GM19023 (cell line): ENCODE data around the gene SMIM9.
"Not testable (repeated sequence)": the region's sequence is repeated elsewhere in the genome, so short reads cannot be mapped to it uniquely, and the experiment has no call there.

Experiments used
- ATAC-seq: cut with Tn5 transposase; IDR thresholded peaks from one replicate; pipeline ENCODE4 v1.9.1; 2021; ENCODE audit warnings: mild to moderate bottlenecking, moderate library complexity; ENCODE audit not compliant: unreplicated experiment

The SMIM9 gene

DNA sequence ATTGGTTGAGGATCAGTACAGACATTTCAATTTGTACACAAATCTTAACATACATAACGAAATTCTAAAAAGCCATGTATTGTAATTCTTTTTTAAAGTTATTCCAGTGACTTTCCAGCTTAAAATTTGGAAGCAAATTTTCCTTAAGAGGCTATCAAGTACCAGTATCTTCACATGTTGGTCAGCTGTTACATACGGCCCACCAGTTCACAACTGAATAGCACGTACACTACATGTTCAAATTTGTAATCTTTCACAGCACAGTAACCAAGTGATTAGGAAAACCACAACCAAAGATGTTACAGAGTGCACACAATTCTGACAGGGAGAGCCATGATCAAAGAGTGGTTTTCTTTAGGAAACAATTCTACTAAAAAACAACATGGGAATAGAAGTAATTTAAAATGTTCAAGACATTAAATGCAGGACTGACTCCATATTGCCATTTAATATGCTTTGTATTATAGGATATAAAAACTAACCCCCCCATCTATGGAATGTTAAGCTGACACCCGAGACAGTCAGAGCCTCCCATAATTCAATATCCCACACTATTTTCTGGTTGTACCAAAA, 18.1 kb downstream of the SMIM9 start:
- ATAC-seq: not testable (repeated sequence)

DNA sequence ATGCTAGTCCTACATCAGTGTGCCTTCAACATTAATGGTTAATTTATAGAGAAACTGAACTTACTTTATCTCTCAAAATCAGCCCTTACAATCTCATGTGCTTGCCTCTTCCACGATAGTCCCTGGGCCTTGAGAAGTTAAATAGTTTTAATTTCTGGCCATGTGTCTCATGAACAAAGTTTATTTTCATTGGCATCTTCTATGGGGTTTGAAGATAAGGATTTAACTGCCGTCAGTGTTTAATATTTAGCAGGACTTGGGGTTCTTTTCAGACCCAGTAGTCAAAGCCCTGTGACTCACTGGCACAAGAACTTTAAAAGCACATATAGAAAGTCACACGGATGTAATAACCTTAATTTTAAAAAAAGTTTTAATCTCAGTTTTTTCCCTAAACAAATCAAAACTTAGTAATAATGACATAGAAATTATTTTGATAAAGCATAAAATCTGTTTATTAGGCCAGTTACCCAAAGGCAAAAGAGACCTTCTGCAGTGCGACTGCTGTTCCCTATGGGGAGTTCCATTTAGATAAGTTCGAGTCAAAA, 19.1 kb downstream of the SMIM9 start:
- no peak for ATAC-seq

GRCh38 chrX:154813801-154814200, 20.7 kb downstream of the SMIM9 start:
- ATAC-seq: no peak

DNA sequence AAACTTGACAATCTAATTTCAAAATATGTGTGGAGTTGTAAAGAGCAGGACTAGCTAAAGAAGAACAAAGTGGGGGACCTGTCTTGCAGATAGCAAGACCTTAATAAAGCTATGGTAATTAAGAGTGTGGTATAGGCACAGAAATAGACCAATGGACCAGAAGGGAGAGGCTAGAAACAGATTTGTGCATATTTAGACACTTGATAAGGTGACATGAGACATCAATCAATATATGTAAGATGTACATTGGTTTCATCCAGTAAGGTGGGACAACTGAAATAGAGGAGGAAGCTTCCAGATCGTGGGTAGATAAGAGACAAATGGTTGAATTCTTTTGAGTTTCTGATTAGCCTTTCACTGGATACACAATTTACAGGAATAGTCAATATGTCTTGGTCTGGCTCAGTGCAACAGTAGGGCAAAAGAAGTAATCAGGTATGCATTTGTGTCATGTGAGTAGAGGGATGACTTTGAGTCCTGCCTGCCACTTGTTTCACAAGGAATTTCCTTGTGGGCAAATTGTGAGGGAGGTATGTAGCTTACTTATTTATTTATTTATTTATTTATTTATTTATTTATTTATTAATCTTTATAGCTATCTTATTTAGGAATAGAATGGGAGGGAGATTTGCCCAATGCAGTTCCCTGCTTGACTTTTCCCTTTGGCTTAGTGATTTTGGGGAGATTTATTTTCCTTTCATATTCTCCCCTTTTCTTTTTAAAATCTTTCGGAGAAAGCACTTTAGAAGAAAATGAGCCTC, 21.9 kb downstream of the SMIM9 start:
- ATAC-seq: no peak

DNA sequence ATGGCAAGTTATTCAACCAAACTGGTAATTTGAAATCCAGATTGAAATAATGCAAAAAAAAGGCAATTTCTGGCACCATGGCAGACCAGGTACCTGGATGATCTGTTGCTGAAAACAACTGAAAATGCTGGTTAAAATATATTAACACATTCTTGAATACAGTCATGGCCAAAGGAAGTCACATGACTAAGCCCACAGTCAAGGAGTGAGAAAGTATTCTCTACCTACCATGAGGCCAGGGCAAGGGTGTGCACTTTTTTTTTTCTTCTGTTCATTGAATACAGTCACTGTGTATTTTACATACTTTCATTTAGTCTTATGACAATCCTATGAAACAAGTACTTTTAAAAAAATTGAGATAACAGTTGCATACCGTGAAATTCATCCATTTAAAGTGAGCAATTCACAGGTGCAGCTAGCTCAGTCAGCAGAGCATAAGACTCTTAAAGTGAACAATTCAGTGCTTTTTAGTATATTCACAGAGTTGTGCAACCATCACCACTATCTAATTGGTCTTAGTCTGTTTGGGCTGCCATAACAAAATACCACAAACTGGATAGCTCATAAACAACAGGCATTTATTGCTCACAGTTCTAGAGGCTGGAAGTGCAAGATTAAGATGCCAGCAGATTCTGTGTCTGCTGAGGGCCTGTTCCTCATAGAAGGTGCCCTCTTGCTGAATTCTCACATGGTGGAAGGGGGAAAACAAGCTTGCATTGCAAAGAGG, 24.4 kb downstream of the SMIM9 start:
- ATAC-seq: no peak

- no peak for ATAC-seq
Measured at GRCh38 chrX:154806837-154807501, 27.5 kb downstream of the SMIM9 start.

- no peak for ATAC-seq
Measured at GRCh38 chrX:154805696-154806091, 28.8 kb downstream of the SMIM9 start.

DNA sequence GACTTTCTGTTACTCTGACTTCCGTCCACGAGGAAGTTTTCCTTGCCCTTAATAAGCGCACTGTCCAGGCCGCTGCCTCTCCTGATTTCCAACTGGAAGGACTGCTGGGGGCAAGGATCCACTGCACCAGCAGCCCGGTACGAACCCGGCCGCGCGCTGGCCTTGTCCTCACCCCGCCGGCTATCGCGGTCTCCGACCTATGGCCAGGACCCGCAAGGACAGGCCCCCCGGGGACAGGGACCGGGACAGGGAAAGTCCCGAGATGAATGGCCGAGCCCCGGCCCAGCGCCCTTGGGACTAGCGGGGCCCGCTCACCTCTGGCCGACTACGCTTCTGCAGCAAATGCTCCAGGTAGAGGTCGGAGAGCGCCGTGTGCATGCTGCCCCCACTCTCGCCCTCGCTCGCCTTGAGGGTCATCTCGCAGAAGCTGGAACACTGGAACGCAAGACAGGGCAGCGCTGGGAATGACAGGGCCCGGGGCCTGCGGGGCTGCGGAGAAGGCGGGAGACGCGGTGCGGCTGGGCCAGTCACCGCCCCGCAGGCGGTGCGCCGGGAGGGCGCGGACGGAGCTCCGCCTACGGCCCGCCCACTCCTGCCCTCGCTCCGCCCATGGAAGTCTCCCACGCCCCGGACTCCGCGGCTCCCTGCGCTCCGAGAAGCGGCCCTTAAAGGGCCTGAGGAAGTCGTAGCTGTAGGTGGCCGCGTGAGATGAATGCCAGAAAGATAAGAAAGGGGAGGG, 29.3 kb downstream of the SMIM9 start, which contains the start of gene MPP1:
Gene MPP1, minus strand, starts transcription at position 529 of the 739 bp plus-strand sequence. Its CDS starts 112 bp downstream, at position 417.
- ATAC-seq: peak; percentile 93

GRCh38 chrX:154804261-154804956, 30.1 kb downstream of the SMIM9 start:
- no peak for ATAC-seq

DNA sequence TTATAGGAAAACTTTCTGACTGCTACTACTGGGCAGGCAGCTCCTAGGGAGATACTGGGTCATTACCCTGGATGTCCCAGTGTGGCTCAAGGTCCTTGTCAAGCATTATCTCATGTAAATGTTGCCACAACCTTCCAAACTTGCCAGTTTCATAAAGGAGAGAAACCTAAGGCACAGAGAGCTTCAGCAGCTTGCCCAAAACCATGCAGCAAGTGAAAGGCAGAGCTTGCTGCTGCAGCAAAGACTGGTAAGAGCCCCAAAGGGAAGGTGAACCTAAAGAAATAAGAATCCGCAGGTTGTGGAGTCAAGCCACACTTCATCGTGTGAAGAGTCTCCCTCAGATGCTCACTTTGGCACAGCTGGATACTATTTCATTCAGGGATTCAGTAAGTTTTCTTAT, 31.5 kb downstream of the SMIM9 start:
- no peak for ATAC-seq

DNA sequence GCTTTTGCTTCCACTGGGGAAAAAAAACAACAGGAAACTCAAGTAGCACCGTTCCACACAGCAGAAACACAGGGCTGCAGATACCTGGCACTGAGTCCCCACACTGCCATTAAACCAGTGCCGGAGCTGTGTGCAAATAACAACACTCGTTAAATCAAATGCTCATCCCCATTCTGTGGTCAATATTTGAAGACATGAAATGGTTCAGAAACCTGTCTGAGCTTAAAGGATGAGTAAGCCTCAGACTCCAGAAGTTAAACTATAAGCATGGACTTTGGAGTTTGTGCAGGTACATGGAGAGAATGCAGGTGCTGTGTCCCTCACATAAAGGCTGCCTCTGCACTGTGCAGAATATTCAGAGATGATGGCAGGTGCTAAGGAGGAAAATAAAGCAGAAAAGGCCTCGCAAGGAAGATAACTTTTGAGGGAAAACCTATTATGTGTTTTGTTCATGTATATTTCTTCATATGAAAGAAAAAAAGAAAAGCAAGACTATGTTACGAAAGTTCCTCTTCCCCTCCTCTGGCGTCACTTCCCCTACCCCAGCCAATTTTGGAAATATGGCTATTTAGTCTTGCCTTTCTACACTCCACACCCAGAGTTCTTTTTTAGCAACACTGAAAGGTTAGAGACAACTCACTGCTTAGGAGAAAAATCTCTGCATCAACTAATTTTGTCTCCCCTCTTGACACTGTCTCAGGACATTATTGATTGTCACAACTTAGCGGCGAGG, 33.8 kb downstream of the SMIM9 start:
- ATAC-seq: no peak

DNA sequence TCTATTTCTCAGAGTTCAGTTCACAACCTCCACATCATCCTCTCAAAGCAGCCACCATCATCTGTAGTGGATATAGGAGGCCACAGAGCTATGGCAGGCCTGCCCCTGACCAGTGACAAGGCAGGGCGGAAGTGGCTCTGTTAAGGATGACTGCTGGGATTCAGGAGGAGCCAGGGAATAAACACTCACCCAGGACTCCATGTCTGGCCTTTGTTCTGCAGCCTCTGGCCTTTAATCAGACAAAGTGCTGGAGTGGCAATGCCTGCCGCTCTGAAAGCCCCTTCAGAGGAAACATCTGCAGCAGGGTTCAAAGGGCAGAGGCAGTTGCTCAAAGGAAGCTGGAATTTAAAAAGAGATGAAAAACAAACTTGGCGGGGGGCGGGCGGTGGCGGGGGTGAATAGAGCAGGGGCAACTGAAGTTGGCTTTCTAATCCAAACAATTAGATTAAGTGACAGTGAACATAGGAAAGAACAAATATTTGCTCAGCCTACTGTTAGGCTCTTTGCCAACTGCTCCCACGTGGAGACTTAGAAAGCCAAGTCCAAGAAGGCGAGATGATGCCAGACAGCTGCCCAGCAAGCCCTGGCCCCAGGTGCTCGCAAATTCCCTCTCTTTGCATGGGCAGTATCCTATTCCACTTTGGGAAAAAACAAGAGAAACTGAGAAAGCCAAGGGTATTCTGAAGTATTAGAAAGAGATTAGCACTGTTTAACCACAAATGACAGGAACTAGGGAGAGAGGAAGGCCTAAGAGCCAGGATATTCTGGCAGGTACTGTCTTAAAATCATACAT, 34.7 kb downstream of the SMIM9 start:
- ATAC-seq: no peak

DNA sequence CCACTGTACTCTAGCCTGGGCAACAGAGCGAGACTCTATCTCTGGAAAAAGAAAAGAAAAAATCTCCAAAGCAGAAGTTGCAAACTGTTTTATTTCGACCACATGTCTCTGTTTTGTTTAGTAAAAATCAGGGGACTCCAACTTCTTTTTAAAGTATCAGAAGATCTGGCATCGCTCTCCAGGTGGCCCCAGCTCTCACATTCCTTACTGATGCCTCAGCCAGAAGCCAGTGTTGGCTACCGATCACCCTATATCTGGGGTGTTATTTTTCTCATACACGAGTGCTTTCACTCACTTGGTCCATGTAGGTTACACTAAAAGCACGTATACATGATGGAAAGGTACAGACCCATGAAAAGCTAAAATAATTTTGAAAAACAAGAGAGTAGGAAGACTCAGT, 37.5 kb downstream of the SMIM9 start:
- no peak for ATAC-seq

DNA sequence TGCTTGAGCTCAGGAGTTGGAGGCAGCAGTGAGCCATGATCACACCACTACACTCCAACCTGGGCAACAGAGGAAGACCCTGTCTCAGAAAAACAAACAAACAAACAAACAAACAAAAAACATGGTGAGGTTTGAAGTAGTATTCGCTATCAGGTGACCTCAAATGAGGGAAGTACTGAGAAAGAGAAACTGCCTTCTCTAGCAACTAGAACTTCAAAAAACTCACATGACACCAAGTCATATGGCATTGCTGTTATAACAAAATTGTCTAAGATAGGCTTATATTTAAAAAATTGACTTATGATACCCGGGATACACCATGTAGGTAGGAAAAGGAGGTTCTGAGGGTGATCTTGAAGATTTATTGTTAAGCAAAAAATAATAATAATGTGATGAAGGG, 39.4 kb downstream of the SMIM9 start:
- ATAC-seq: no peak

GRCh38 chrX:154793084-154793795, 41.2 kb downstream of the SMIM9 start:
- ATAC-seq: no peak

DNA sequence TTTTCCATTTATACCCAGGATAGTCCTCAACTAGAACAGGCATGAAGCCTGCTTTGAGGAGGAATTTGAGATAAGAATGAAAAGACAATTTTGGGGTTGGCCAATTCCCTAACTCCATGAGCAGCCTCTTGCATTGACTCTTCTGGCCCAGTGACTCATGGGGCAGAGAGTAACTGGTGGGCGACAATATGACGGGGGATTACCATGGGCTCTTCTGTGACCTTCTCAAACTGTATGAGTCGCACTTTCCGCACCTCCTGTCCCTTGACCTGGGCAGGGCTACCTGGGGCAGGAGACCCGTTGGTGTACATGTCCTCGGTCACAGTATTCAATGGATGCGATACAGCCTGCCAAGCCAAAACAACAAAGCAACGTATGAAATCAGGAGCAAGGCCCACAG, 42.5 kb downstream of the SMIM9 start:
- ATAC-seq: no peak

GRCh38 chrX:154791467-154791866, 43.0 kb downstream of the SMIM9 start:
- ATAC-seq: no peak

DNA sequence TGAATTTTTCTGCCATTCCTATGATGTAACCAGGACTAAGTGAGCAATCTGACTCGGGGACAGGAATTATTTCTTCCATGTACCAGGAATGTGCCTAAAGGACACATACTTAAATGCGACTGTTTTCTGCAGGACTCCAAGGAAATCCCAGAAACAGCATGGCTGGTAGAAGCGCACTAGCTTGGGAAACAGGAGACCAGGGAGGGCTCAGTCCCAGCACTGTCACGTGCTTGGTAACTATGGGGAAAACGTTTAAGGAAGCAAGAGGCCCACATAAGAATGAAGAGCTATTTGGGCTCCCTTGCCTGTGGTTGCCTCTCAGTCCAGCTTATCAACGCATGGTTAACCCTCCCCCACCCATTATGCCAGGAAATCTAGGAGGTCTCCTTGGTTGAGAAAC, 48.7 kb downstream of the SMIM9 start:
- no peak for ATAC-seq
